Measurements from ENCODE around the gene NDUFV1. TPM values are rescaled to one million over a fixed set of nuclear protein-coding genes. Genes with fewer than 3 reads are reported as not detected.
"Not testable (repeated sequence)": the region's sequence is repeated elsewhere in the genome, so short reads cannot be mapped to it uniquely, and the experiment has no call there.

Gene NDUFV1
- total RNA-seq, 1 donor from 2014 or later = 184 TPM

DNA sequence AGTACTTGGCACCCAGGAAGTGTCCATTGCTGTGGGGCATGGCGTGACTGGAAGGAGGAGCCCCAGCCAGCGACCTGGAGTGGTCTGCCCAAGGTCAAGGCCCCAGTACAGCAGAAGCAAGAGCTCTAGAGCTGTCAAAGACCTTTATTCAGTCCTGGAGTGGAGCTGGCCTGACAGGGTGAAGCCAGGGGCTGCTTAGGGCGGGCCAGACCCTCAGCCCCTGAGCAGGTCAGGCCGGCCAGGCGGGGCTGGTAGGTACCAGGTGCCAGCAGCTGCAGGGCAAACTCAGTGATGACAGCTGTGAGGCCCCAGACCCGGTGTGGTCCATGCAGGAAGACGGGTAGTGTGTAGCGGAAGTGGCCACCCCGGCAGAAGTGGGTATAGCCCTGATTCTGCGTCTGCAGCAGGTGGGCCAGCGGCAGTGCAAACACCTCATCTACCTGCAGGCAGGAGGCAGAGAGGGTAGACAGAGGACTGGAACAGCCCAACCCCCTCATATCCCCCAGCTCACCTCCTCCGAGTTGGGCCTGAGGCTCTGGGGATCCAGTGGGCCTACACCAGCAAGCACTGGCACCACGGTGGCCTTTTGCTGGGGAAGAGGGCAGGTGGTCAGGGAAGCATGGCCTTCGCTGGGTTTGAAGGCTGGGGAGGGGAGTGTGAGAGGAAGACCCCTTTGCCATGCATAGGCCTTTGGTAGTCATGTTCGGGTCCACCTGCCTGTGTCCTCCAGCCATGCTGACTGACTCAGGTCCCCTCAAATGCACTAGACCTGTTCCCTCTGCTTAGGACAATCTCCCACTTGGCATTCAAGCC is 21.3 kb downstream of the NDUFV1 start:
- DNase-seq (ENCODE audit: low read depth) = no peak

DNA sequence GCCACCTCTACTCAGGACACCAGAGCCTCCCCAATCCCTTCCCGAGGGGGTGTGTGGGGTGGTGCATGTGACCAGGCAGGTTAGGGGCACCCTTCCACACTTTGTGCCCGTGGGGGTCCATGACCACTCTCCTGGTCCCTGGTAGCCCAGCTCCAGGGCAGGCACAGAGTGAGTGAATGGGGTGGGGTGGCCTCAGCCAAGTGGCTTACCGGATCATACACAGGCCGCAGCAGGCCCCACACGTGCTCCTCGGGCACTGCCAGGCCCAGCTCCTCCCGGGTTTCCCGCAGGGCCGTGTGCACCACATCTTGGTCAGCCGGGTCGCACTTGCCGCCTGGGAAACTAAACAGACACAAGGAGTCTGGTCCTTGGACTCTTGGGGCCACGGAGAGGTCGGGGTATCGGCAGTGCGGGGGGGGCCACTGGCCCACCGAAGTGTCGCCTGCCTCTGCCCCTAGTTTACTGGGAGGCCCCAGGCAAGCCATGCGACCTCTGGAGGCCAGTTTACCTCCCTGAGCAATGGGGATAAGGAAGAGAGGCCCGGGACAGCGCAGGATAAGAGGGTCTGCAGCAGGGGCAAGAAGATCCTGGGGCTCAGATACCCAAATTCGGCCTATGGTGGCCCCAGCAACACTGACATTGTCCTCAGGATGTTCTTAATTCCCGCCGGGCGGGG is 22.1 kb downstream of the NDUFV1 start:
- no peak for DNase-seq (ENCODE audit: low read depth)

DNA sequence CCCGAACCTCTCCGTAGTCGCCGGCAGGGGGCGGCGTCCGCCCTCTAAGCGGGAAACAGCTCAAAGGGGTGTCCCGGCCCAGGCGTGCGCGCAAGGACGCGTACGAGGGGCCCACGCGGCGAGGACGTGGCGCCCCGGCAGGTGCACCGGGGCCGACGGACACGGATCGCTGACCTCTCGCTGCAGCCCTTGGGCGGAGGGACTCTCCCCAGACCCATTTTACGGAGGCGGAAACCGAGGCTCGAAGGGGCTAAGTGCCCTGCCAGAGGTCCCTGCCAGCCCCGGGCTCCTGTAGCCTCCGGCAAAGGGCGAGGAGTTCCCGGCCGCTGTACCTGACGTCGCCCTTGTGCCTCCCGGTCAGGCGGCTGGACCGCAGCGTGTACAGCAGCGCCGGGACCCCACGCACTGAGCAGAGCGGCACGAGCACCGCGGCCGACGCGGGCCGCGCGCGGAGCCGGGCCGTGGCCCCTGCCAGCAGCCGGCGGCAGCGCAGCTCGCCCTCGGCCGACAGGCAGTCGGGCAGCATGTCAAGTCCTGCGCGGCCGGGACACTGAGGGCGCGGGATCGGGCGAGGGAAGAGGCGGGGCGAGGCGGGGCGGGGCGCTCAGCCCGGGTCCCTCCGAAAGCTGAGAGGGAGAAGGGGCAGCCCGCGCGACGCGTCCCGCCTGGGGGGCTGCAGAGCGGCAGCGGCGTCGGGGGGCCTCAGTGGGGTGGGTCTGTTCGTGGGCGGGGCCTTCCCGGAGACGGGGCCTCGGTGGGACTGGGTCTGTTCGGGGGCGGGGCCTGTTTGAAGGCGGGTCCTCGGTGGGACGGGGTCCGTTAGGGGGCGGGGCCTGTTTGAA is 22.9 kb downstream of the NDUFV1 start, which contains the start of gene NUDT8:
NUDT8 (minus strand) TSS at position 552 of the 842 bp plus-strand sequence; CDS start at position 526, 26 bp downstream.
- peak; percentile 33 for DNase-seq (ENCODE audit: low read depth)

DNA sequence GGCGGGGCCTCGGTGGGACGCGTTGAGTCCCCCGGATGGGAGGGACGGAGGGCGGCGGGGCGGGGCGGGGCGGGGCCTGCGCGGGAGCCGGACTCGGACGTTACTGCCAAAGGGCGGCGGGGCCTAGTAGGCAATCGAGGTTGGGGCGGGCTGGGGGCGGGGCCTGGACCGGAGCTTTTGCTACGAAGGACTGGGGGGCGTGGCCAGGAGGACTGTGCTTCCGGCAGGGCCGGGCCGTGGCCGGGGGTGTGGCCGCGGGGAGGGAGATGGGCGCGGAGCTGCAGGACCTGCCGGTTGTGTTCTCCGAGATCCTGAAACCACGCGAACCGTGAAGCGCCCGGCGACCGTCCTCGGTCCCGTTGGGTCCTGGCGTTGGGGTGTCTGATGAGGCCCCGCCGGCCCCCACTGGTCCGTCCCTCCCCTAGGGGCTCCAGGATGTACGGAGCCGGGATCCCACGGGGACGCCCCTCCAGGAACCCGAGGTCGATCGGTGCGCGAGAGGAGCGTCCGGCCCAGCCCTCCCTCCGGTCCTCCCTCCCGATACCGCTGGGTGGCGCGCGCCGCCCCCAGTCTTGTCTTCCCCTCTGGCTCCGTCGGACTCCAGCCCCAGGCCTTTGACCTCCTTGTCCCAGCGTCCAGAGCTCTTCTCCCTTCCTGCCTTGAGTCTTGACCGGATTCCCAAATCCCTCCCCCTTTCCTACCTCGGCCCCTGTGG is 23.6 kb downstream of the NDUFV1 start:
- peak; percentile 87 for DNase-seq (ENCODE audit: low read depth)

DNA sequence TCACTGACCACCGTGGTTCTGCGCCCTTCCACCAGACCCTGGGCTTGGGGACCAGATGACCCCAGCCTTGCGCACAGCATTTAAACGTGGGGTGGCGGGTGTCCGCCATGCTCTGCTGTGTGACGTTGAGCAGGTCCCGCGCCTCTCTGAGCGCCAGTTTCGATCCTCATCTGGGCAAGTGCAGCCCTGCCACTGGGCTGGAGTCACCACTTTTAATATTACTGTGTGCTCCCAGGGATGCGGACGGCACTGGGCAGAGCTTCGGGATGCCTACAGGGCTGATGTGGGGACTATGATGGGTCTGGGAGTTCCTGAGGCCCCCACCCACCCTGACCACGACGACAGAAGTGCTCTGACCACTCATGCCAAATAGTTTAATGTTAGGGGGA is 24.2 kb downstream of the NDUFV1 start:
- no peak for DNase-seq (ENCODE audit: low read depth)

DNA sequence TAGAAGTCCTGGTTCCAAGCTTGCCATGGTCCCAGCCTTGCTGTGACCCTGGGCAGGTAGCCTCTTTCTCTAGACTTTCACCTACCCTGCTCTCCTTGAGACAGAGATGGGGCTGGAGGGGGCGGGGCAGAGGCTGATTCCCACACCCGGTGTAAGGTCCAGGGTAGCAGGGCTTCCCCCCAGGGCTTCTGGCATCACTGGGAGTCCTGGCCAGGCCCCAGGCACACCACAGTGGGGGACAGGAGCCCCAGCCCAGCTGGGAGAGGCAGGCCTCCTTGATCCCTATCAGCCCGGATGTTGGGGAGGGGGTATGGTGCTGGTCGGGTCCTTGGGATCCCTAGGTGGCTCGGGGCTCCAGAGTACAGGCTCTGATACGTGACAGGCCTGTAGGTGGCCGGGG is 24.7 kb downstream of the NDUFV1 start:
- no peak for DNase-seq (ENCODE audit: low read depth)

DNA sequence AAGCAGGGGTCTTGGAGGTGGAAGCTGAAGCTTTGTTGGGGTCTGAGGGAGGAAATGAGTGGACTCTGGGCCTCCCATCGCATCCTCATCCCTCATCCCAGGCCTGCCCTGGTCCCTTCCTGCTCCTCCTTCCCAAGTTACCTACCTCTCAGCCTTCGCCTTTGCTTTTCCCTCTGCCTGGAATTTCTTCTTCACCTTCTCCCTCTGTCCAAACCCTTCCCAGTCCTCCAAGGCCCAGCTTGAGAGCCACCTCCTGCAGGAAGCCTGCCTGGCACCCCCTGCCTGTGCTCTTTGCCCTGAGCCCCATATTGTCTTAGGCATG is 25.1 kb downstream of the NDUFV1 start:
- no peak for DNase-seq (ENCODE audit: low read depth)

DNA sequence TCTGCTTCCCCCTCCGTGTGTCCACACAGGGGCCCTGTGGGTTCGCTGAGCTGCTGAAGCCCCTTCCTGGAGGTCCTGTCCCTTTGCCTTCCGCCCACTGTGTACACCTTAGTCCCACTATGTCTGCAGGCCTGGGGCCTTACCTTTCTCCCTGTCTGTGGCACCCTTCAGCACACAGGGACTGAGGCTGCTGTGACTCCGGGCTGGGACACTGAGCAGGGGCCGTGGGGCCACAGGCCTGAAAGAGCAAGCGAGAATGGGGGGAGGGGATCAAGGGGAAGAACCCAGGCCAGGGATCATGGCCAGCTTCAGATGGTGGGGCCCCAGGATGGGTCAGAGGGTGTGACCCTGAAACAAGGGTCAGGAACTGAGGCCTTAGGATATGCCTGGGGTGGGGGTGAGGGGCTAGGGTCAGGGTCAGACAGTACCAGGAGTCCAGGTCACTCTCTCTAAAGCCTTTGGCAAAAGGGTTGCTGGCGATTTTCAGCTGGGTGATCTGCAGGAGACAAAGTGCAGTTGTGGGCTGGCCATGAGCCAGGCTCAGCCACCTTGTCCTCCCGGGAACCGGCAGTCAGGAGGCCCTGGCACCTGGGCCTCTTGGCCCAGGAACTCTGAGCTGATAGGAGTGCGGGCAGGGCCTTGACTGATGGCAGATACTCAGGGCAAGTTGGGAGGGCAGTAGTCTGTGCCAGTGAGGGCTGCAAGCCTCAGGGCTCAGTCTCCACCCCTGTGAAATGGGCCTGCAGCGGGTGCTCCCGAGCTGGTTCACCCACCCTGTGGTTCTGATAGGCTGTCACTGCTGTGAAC is 25.6 kb downstream of the NDUFV1 start:
- peak; percentile 22 for DNase-seq (ENCODE audit: low read depth)

DNA sequence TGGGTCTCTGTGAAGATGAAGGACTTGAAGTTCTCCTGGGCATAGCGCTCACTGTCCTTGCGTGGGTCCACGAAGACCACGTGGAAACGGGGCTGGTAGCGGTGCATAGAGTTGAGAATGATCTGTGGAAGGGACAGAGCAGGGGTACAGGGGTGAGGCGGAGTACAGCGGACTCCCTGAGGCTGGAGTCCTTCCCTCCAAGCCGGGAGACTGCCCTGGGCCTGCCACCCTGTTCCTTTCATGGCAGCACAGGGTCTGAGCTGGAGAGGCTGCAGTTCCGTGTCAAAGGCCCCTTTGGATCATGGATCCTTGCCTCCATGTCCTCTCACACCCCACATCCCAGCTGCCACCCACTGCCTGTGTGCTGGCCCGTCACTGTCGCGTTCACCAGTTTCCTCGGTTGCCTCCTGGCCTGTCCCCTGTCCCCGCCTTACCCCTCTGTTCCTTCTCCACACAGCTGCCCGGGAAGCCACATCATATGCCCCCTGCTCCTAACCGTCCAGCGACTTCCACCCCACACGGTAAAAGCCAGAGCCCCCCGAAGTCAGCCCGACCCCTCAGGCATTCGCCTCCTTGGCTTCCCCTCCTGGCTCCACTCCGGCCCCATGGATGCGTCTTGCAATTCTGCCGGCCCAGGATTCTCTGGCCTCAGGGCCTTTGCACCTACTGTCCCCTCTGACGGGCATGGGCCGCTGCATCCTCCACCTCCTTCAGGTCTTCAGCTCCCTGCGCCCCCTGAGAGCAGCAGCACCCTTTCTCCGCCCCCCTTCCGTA is 26.4 kb downstream of the NDUFV1 start:
- no peak for DNase-seq (ENCODE audit: low read depth)

DNA sequence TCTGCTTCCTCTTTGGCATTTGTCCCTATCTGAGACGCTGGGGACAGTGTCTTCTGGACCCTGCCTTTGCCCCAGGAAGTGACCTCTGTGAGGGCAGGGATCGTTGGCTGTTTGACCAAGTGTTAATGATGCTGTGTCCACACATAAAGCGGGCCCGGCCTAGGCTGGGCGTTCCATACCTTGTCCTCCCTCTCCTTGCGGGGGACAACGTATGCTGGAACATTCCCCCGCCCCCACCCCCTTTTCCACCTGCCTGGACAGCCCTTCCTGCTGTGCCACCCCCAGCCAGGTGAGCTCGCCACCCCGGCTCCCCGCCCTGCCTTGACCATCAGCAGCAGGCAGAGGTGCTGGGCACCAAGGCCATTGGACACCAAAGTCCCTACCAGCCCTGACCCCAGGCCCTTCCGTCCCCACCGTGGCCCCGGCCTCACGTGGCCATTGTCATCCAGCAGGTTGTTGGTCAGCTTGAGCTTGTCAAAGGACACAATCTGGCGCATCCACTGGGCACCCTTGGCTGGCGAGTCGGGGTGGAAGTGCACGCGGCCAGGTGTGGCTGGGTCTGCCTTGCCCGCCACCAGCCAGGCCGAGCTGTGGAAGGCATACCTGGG is 27.1 kb downstream of the NDUFV1 start:
- DNase-seq (ENCODE audit: low read depth) = no peak

DNA sequence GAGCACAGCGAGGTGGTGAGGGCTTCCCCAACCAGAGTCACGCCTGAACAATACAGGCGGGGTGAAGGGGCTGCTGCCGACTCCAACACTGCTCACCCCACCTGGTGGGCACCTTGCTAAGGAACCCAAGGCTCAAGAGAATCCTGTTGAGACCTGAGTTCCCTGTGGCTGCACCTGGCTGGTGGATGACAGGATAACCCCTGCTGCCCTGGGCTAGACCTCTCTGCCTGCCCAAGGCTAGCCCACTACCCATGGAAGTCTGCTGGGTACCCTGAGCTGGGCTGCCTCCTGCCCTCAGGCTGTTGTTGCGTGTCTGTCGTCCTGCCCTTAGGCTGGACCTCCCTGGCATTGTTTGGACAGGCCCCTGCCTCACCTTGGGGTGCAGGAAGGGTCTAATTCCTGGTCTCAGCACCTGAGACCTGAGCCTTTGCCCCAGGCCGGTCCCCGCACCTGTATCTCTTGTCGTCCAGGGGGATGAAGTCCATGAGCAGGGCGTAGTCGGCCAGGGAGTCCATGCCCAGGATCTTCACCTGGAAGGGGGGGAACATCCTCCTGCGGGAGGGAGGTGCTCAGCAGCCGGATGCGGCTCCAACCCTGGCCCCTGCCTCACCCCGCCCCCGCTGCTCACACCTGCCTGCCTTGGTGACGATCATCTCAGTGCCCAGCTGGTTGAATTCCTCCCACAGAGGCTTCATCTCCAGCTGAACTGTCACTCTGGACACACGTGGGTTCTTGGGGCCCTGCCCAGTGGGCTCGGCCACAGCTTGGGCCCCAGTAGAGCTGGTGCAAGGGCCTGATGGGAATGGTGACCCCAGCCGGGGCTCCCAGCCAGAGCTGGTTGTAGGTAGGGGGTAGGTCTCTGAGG is 27.9 kb downstream of the NDUFV1 start:
- DNase-seq (ENCODE audit: low read depth) = no peak

DNA sequence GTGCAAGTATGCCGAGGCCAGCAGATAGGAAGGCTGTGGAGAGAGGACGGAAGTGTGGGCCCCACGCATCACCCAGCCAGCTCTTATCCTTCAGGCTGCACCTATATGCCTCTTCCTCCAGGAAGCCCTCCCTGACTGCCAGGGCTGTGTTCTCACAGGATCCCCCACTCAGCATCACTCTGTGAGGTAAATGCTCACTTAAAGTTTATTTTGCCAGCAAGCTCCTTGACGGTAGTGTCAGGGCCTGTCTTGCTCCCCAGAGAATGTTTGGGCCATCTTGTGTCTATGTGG is 28.4 kb downstream of the NDUFV1 start:
- DNase-seq (ENCODE audit: low read depth) = no peak

DNA sequence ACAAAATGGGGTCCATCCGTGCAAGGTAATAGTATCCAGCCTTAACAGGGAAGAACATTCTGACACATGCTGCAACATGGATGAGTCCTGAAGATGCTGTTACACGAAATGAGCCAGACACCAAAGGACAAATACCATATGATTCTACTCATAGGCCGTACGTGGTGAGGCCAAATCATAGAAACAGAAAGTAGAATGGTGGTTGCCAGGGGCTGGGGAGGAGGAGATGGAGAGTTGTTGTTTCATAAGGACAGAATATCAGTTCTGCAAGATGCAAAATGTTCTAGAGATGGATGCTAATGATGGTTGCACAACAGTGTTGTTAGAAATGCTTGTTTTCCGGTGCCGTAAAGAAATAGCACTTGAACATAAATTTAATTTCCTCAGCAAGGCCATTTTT is 30.2 kb downstream of the NDUFV1 start:
- no peak for DNase-seq (ENCODE audit: low read depth)

DNA sequence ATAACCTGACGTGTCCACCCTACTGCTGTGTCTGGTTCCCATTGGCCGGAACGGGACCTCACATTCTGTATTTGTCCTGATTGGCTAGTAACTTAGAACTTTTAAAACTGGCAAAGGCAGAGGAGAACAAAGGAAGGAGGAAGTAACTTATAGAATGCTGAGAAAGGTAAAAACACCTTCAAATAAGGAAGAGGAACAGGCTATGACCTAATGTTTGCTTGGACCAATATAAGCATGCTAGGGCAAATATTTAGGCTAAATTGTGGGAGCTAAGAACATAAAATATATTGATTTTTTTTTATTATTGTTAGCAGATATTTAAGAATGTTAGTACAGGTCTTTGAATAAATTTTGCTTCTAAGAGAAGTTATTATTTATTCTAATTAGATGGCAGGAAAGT is 30.7 kb downstream of the NDUFV1 start:
- DNase-seq (ENCODE audit: low read depth) = not testable (repeated sequence)

DNA sequence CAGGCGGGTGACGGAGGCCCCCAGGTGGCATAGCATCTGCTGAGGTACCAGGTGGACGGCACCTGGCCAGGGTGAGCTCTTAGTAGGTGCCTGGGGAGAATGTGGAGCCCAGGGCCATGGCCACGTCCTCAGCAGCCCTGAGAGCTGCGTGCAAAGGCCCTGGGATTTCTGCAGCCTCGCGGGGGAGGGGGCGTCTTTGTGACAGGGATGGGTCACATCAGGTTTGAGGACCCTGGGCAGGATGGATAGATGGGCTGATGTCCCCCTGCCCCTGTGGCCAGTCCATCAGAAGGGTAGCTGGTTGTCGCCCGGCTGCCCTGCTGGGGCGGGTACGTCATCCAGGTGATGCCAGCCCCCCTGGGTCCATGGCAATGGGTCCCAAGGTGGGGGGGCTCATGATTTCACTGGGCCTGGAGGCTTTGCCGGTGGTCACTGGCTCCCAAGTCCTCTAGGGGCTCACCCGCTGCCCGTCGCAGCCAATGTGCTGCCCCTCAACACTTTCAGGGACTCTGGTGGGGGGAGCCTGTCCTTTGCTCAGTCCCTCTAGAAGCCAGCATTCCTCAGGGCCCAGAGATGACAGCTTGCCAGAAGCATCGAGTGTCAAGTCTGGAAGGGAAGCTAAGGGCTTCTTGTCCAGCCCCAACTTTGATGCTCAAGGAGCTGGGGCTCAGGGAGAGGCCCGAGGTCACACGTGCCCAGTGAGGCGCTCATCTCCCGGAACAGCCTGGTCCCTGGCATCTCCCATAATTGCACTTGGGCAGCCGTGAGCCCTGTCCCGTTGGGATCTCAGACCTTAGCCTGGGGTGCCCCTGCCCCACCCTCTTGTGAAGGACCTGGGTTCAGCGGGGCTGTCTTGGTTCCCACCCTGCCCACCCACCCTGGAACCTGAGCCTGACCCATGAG is 32.0 kb downstream of the NDUFV1 start:
- no peak for DNase-seq (ENCODE audit: low read depth)

DNA sequence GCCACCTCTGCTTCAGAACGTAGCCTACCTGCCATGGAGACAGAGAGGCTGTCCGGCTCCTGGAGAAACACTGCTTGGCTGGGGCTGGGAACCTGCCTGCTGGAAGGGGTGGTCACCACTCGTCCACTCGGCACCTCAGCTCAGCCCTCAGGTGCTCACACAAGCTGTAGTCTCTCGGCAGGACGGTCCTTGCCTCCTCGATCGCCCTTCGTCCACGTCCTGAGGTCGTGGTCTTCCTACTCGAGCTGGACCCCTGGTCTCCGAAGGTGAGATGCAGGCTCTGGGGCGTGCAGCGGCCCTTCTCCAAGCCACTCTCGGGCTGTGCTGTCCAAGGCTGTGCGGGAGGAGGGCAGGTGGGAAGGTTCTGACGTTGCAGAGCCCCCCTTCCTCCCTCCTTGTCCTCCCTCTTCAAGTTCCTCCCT is 32.7 kb downstream of the NDUFV1 start, which contains the start of gene TBX10:
TBX10 (minus strand) TSS at position 326 of the 422 bp plus-strand sequence; CDS start at position 35, 291 bp downstream.
- DNase-seq (ENCODE audit: low read depth) = no peak

DNA sequence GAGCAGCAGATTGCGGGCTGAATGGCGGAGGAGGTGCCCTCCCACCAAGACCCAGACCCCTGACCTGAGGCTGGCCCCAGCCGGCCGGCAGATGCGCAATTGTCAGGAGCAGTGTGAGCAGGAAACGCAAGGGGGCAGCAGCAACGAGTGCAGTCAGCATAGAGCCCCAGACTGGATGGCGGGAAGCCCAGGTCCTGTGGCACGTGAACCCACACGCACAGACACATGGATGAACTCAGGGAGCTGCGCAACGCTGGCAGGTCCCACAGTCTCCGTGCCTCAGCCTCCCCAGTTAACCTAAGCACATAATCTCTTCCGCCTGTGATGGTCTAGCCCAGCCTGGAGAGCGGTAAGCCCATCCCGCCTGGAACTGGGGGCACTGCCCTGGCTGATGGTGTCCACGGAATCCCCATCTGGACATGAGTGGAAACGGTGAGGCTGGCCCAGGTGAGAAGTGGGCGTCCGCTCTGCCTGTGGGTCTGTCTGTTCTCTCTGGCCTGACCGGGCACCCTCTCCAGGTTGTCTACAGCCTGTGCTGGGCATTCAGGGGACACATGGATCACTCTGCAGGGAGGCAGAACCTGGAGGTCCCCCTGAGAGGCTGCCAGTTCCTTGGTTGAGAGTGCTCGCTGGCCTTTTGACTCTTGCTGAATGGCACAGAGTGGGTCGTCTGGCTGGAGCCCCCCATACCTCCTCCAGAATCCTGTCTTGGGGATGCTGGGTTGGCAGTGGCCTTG is 33.5 kb downstream of the NDUFV1 start:
- DNase-seq (ENCODE audit: low read depth) = peak; percentile 23

Measured in renal cortical epithelial cell (primary cell).